ENCODE results near the gene ARHGAP26.

GRCh38 chr5:142833517-142834449 lies 63.6 kb downstream of the ARHGAP26 start:
- no peak for TF ChIP-seq CTCF (IDR thresholded peaks at IDR 0.05)
- no peak for TF ChIP-seq TCF7L2 (IDR thresholded peaks at IDR 0.05; ENCODE audit: low read depth, low read length)
